ENCODE data around the gene C22orf23.

The C22orf23 gene

DNA sequence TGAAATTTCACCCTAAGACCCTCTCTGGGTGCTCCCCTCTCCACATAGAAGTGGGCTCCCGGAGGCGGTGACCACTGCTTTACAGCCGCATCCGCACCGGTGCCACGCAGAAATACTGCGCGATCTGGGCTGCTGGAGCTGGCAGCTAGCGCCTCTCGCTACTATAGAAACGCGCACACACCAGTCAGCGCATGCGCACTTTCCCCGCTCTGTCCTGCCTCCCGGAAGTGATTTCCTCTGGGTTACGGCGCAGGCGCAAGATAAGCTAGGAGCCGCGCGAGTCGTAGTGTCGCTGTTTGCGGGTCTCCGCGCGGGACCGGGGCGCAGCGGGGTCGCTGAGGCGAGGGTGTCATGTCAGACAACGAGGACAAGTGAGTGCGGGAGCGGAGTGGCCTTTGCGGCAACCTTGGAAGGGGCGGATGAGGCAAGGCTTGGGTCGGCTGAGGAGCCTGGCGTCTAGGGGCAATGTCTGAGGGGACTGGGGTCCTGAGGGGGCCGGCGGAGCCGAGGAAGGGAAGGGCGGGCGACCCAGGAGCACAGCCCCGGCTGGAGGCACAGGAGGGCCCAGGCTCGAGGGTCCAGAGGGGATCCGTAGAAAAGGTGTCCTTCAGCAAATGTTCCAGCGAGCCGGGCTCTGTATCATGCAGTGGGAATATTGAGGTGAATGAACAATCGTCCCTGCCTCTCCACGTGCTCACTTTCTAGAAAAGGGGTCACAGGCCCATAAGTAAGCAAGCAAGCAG, at the start of gene C22orf23, which contains the start of gene POLR2F:
C22orf23 (minus strand) TSS at position 165 of the 743 bp plus-strand sequence. CDS start 452 bp downstream, outside the sequence.
POLR2F (plus strand) TSS at position 263 of the 743 bp plus-strand sequence; CDS start at position 352, 89 bp downstream.
- DNase-seq (ENCODE audit: low spot score): peak; percentile 97

DNA sequence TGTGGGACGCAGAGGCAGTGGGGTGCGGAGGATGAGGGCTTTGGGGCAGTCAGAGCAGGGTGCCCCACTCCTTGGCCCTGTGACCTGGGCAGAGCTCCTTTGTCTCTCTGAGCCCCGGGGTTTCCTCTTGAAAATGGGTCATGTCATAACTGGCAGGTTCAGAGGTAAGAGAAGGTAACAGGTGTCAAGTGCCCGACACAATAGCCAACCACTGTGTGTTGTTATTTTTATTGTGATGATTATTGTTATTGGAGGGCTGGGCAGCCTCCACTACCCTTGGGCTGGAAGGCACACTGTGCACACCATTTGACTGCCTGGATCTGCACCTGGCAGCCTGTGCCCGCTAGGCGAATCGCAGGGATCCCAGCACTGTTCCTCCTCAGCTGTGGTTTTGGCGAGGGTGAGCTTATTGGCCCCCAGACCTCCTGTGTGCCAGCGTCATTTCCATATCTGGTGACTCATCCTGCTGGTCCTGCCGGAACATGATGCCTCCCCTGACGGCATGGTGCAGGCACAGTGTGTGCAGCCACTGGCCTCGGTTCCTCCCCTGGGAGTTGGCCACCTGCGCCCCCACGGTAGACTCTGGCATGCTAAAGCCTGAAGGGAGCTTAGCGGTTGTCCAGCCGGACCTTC, 46.4 kb upstream of the C22orf23 start:
- no peak for DNase-seq (ENCODE audit: low spot score)

- DNase-seq (ENCODE audit: low spot score): no peak
These were observed 45.8 kb upstream of the C22orf23 start for GRCh38 chr22:37999236-37999635.

DNA sequence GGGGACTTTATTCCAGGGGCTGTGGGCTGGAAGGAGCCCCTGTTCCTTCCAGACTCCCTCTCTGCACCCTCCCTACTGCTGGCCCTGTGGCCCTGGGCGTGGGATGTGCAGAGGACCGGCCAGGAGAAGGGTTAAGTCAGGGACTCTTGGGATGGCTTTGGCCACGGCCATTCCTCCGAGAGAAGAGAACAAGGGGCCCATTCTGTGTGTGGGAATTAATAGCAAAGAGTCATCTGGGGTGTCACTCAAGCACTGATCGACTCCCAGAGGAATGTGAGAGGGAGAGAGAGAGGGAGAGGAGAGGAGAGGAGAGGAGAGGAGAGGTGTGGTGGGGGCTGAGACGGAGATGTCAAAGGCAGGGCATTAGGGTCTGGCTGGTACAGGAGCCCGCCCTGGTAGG, 45.1 kb upstream of the C22orf23 start:
- DNase-seq (ENCODE audit: low spot score): no peak

DNA sequence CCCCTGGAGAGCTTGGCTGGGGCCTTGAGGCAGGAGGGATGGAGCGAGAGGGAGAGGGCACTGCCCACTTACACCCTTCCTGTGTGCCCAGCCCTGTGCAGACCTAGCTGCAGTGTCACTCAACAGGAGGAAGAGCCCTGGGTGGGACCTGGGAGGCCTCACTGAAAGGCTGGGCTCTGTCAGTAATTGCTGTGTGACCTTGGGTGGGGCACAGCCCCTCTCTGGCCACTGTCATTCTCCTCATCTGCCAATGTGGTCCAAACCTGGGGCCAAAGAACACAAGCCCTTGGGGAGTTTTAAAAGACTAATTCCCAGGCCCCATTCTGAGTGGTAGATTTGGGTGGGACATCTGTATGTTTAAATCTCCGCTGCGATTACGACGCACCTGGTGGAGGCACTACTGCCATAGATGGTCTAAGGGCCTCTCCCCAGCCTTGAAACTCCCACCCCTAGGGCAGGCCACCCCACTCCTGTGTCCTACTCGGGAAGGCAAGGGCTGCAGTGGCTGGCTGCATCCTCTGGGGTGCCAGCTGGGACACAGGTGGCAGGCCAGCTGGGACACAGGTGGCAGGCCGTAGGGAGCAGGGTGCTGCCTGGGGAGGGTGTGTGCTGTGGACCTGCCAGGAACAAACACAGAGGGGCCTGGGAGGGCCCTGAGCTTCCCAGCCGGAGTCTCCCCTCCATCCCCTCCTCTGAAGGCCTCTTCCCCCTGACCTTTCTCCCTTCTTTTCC, 43.3 kb upstream of the C22orf23 start:
- no peak for DNase-seq (ENCODE audit: low spot score)

- DNase-seq (ENCODE audit: low spot score): no peak
These were observed 42.7 kb upstream of the C22orf23 start for GRCh38 chr22:37996079-37996478.

- DNase-seq (ENCODE audit: low spot score): no peak
These were observed 42.1 kb upstream of the C22orf23 start for GRCh38 chr22:37995460-37995859.

DNA sequence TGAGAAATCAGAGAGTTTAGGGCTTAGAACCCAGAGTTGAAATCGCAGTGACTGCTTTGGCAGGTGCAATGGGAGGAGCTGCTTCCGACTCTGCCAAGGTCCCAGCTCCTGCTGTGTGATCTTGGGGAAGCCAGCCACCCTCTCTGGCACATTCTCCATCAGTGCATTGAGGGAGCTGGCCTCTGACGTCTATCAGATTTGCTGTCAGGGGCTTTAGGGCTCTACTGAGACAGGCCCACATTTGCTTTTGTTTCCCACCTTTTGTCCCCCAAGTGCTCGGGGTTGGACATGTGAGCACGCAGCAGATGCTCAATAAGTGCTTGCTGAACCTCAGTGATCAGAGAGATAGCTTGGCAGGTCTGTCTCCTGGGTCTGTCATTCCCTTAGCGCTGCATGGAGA, 41.6 kb upstream of the C22orf23 start:
- DNase-seq (ENCODE audit: low spot score): no peak

GRCh38 chr22:37994049-37994448, 40.6 kb upstream of the C22orf23 start:
- DNase-seq (ENCODE audit: low spot score): no peak

GRCh38 chr22:37991731-37992442, 38.5 kb upstream of the C22orf23 start:
- DNase-seq (ENCODE audit: low spot score): no peak

DNA sequence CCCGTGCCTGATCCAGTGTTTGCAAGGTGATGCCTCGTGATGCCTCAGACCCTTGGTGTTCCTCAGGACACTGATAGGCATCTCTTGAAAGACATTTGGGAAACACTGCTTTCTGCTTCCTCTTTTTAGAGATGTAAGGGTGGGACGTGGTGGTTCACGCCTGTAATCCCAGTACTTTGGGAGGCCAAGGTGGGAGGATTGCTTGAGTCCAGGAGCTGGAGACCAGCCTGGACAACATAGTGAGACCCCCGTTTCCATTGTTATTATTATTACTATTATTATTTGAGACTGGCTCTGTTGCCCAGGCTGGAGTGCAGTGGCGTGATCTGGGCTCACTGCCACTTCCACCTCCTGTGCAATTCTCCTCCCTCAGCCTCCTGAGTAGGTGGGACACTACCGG, 37.5 kb upstream of the C22orf23 start:
- DNase-seq (ENCODE audit: low spot score): no peak

GRCh38 chr22:37990301-37990700, 36.9 kb upstream of the C22orf23 start:
- no peak for DNase-seq (ENCODE audit: low spot score)

DNA sequence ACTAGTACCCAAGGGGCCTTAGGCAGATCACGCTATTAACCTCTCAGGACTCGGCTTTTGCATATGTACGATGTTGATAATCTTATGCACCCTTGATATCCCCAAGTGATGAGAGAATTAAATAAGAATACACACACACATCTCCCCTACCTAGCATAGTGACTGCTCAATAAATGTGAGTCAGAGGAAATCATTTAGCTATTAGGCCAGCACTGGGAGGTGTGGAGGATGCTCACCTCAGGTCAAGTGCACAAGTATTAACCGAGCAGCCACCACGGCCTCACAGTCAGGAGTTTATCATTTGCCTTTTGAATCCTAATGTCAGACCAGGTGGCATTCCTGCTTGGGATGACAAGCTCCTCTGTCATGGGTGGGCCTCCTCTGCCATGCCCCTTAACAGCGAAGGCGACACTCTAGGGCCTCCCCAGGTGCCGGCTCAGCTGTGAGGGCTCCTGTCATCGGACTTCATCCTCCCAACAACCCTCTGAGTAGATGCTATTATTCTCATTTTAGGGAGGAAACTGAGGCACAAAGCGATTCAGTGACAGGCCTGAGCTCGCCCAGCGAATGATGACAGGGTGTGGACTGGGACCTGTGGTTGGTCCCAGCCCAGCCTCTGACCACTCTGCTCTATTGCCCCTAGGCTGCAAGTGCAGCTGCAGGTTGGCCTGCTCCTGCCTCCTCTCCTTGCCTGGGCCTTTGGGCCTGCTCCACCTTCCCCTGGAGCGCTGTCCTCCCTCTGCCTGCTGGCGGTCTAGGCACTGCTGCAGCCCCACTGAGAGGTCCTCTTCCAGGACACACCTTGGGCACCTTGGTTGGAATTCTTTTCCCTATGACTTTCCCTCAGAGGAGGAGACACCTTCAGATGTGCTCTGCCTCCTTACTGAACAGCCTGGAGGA, 36.0 kb upstream of the C22orf23 start:
- DNase-seq (ENCODE audit: low spot score): no peak

DNA sequence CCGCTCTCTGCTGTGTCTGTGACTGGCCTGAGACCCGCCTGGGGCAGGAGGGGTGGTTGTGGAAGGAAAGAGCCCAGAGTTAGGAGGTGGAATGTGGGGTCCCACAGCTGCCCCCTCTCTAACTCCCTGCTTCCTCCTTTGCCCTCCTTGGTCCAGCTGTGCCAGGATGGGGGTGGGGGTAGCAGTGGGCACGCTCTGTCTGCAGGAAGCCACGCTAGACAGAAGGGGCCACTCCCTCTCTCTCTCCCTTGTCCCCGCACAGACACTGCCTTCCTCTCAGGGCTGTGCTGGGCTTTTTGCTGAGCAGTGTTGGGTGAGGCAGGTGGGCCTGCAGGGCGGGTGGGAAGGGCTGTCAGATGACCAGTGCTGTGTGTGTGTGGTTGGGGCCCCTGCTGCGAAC, 33.0 kb upstream of the C22orf23 start:
- DNase-seq (ENCODE audit: low spot score): no peak

GRCh38 chr22:37985751-37986281, 32.4 kb upstream of the C22orf23 start:
- no peak for DNase-seq (ENCODE audit: low spot score)

GRCh38 chr22:37985050-37985585, 31.7 kb upstream of the C22orf23 start:
- no peak for DNase-seq (ENCODE audit: low spot score)

DNA sequence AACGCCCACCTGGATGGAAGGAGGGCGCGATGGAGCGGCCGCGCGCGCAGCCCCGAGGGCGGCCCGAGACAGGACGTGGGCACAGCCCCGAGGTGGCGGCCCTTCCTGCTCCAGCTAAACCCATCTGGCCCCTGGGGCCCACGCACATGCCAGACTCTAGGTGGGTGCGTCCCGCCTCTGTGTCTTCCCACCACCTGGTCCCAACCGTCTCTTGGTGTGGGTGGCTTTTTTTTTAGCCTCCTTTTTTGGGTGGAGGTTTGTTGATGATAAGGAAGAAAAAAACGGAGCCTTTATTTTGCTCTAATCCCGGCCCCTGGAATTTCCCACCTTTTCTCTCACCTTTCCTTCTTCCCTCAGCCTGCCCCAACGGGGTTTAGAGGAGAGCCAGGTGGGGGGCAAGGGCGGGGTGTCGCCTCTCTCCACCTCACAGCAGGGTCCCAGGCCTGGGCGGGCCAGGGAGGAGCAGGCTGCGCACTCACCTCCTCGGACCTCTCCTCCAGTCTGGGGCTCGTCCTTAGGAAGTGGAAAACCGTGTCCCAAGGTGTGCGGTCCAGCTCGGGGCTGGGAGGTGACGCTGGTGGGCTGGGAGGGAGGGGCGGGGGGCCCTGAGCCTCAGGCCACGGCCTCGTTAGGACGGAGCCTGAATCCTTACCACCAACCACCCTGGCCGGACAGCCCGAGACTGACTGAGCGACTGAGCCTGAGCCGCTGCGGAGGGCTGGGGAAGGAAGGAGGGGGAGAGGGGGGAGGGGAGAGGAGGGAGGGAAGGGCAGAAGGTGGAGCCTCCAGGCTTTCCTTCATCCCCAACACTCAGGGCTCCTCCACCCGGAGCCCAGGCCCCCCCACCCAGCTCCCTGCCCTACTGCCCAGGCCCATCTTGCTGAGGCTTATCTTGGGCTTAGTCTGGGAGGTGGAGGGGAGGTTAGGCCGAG, 30.7 kb upstream of the C22orf23 start, which contains the start of gene SOX10:
SOX10 (minus strand) TSS at position 696 of the 932 bp plus-strand sequence. CDS start 771 bp downstream, outside the sequence.
- DNase-seq (ENCODE audit: low spot score): no peak

DNA sequence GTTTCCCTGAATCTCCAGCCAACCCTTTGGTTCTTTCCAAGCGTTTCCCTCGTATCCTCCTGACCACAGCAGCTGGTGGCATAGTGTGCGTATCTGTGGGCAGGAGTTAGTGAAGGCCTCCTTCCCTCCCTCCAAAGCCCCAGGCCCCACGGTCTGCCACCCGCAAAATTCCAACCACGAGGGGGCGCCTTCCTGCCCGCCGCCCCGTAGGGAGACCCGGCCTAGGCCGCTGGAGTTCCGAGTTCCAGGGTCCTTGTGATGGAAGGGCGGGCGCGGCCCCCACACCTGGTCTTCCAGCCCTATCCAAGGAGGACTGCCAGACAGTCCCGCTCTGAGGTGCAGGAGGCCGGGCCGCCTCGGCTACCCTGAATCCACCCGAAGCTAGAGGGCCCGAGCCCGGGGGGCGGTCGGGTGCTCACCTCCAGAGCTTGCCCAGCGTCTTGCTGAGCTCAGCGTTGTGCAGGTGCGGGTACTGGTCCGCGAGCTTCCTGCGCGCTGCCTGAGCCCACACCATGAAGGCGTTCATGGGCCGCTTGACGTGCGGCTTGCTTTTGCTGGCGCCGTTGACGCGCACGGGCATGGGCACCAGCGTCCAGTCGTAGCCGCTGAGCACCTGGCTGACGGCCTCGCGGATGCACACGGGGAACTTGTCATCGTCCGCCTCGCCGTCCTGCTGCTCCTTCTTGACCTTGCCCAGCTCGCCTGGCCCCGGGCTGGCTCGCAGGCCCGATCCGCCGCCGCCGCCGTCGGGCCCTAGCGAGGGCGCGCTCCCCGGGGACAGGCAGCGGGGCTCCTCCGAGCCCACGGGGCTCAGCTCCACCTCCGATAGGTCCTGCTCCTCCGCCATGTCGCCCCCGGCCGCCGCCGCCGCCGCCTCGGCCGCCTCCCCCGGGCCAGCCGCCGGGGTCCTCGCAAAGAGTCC, 29.8 kb upstream of the C22orf23 start:
- no peak for DNase-seq (ENCODE audit: low spot score)

Measured in activated CD4-positive, alpha-beta T cell treated with anti-CD3 and anti-CD28 coated beads, Interleukin-2, Interleukin-4, amounts not matched to agents 100 ng/mL and 50 ng/mL, durations not matched to agents 16 hours and 8 hours (primary cell).